ENCODE results near the gene OCEL1. TPM values are rescaled to one million over a fixed set of nuclear protein-coding genes. Genes with fewer than 3 reads are reported as not detected.

Gene OCEL1
- total RNA-seq, 4 donors from 2014 or later, result 6.7 to 17.7 (median 9.3) TPM

- TF ChIP-seq CTCF (IDR thresholded peaks at IDR 0.05), result no peak
- no peak for DNase-seq (ENCODE audit: low spot score)
- ATAC-seq (ENCODE audit: low FRiP score), result no peak
Measured at GRCh38 chr19:17209126-17210036, 16.6 kb upstream of the OCEL1 start.

- TF ChIP-seq CTCF (IDR thresholded peaks at IDR 0.05), result no peak
- no peak for DNase-seq (ENCODE audit: low spot score)
- no peak for ATAC-seq (ENCODE audit: low FRiP score)
Measured at GRCh38 chr19:17210296-17210695, 15.7 kb upstream of the OCEL1 start.

- ATAC-seq (ENCODE audit: low FRiP score), result no peak
- DNase-seq (ENCODE audit: low spot score), result no peak
- no peak for TF ChIP-seq CTCF (IDR thresholded peaks at IDR 0.05)
Measured at GRCh38 chr19:17211547-17212446, 14.2 kb upstream of the OCEL1 start.

GRCh38 chr19:17213334-17213733 lies 12.7 kb upstream of the OCEL1 start:
- DNase-seq (ENCODE audit: low spot score), result no peak
- no peak for TF ChIP-seq CTCF (IDR thresholded peaks at IDR 0.05)
- ATAC-seq (ENCODE audit: low FRiP score), result no peak

GRCh38 chr19:17214508-17215126 lies 11.4 kb upstream of the OCEL1 start:
- no peak for DNase-seq (ENCODE audit: low spot score)
- no peak for ATAC-seq (ENCODE audit: low FRiP score)
- TF ChIP-seq CTCF (IDR thresholded peaks at IDR 0.05), result no peak

- ATAC-seq (ENCODE audit: low FRiP score), result peak; percentile 92
- DNase-seq (ENCODE audit: low spot score), result peak; percentile 79
- TF ChIP-seq CTCF (IDR thresholded peaks at IDR 0.05), result no peak
Measured at GRCh38 chr19:17215127-17215971, 10.7 kb upstream of the OCEL1 start, which contains the start of gene USE1. Gene USE1 (plus strand): TSS chr19:17215357. CDS start chr19:17215406, 49 bp downstream.
